HG03565 (cell line): ENCODE data around the gene PLCH1.
"Not testable (repeated sequence)": the region's sequence is repeated elsewhere in the genome, so short reads cannot be mapped to it uniquely, and the experiment has no call there.

Experiments used
- ATAC-seq: cut with Tn5 transposase; IDR thresholded peaks from one replicate; pipeline ENCODE4 v1.9.1; 2021; ENCODE audit warnings: mild to moderate bottlenecking, moderate library complexity; ENCODE audit not compliant: unreplicated experiment

PLCH1 gene

GRCh38 chr3:155617346-155617925 lies 127.4 kb downstream of the PLCH1 start:
- ATAC-seq = no peak

- not testable (repeated sequence) for ATAC-seq
Measured at GRCh38 chr3:155615141-155615540, 129.7 kb downstream of the PLCH1 start.

GRCh38 chr3:155614410-155614809 lies 130.5 kb downstream of the PLCH1 start:
- not testable (repeated sequence) for ATAC-seq

GRCh38 chr3:155611456-155611855 lies 133.4 kb downstream of the PLCH1 start:
- ATAC-seq = no peak

- no peak for ATAC-seq
Measured at GRCh38 chr3:155609586-155609985, 135.3 kb downstream of the PLCH1 start.

- ATAC-seq = no peak
Measured at GRCh38 chr3:155608228-155608920, 136.5 kb downstream of the PLCH1 start.

GRCh38 chr3:155607761-155608160 lies 137.1 kb downstream of the PLCH1 start:
- no peak for ATAC-seq

GRCh38 chr3:155605571-155605970 lies 139.3 kb downstream of the PLCH1 start:
- ATAC-seq = no peak

GRCh38 chr3:155604967-155605366 lies 139.9 kb downstream of the PLCH1 start:
- ATAC-seq = no peak

- ATAC-seq = no peak
Measured at GRCh38 chr3:155604126-155604525, 140.7 kb downstream of the PLCH1 start.

GRCh38 chr3:155603302-155603701 lies 141.6 kb downstream of the PLCH1 start:
- no peak for ATAC-seq

GRCh38 chr3:155602307-155602706 lies 142.6 kb downstream of the PLCH1 start:
- ATAC-seq = no peak

GRCh38 chr3:155598671-155599070 lies 146.2 kb downstream of the PLCH1 start:
- no peak for ATAC-seq

- no peak for ATAC-seq
Measured at GRCh38 chr3:155596615-155597014, 148.3 kb downstream of the PLCH1 start.

GRCh38 chr3:155595371-155595770 lies 149.5 kb downstream of the PLCH1 start:
- no peak for ATAC-seq

- no peak for ATAC-seq
Measured at GRCh38 chr3:155594526-155595187, 150.2 kb downstream of the PLCH1 start.

- ATAC-seq = no peak
Measured at GRCh38 chr3:155587581-155587980, 157.3 kb downstream of the PLCH1 start.

- ATAC-seq = no peak
Measured at GRCh38 chr3:155585384-155585783, 159.5 kb downstream of the PLCH1 start.

GRCh38 chr3:155581579-155581978 lies 163.3 kb downstream of the PLCH1 start:
- ATAC-seq = no peak

- ATAC-seq = no peak
Measured at GRCh38 chr3:155572085-155572484, 172.8 kb downstream of the PLCH1 start.

GRCh38 chr3:155568295-155568694 lies 176.6 kb downstream of the PLCH1 start:
- ATAC-seq = no peak

- no peak for ATAC-seq
Measured at GRCh38 chr3:155560594-155560993, 184.3 kb downstream of the PLCH1 start.
